IMR-90 (cell line): ENCODE measurements around the gene PSMA1.

ENCODE experiments used
- CEBPB ChIP-seq: IDR thresholded peaks from 2 replicates; pipeline ENCODE4 v1.6.1; 2012; ENCODE audit warnings: low read depth, low read length, improper control_type of control experiment
- CHD1 ChIP-seq: IDR thresholded peaks from 2 replicates; pipeline ENCODE4 v1.6.1; 2012; ENCODE audit warnings: low read depth, low read length, improper control_type of control experiment
- CTCF ChIP-seq: conservative IDR thresholded peaks from 2 replicates; pipeline ENCODE4 v1.5.1; 2012; ENCODE audit warnings: mild to moderate bottlenecking, low read depth, low read length, improper control_type of control experiment
- MAZ ChIP-seq: IDR thresholded peaks from 2 replicates; pipeline ENCODE4 v1.6.1; 2012; ENCODE audit warnings: low read depth, mild to moderate bottlenecking, low read length, improper control_type of control experiment, moderate library complexity, borderline replicate concordance
- NFE2L2 ChIP-seq: fragments of 150-350 bp; IDR thresholded peaks from 2 replicates; pipeline ENCODE4 v1.6.1; 2016; ENCODE audit warnings: low read depth, mild to moderate bottlenecking, low read length
- POLR2A ChIP-seq: IDR thresholded peaks from 2 replicates; pipeline ENCODE4 v1.6.1; 2012; ENCODE audit warnings: mild to moderate bottlenecking, low read depth, low read length
- RFX5 ChIP-seq: IDR thresholded peaks from 2 replicates; pipeline ENCODE4 v1.8.0; 2012; ENCODE audit warnings: low read depth, mild to moderate bottlenecking, low read length, moderate library complexity
- SMC3 ChIP-seq: fragments of 150-350 bp; IDR thresholded peaks from 2 replicates; pipeline ENCODE4 v1.6.1; 2016; ENCODE audit warnings: low read depth, mild to moderate bottlenecking, antibody characterized with exemption, low read length, moderate library complexity
- USF2 ChIP-seq: fragments of 150-350 bp; IDR thresholded peaks from 2 replicates; pipeline ENCODE4 v1.6.1; 2017; ENCODE audit warnings: mild to moderate bottlenecking, antibody characterized with exemption, low read length, low read depth

- TF ChIP-seq CTCF = no peak
- no peak for TF ChIP-seq SMC3
- no peak for TF ChIP-seq RFX5
- TF ChIP-seq POLR2A = no peak
- no peak for TF ChIP-seq CEBPB
- no peak for TF ChIP-seq MAZ
- no peak for TF ChIP-seq NFE2L2
- no peak for TF ChIP-seq CHD1
- TF ChIP-seq USF2 = no peak
These were observed 18.2 kb upstream of the PSMA1 start for GRCh38 chr11:14538271-14538925.
